K562 (cell line): ENCODE data around the gene SMIM3. TPM values are rescaled to one million over a fixed set of nuclear protein-coding genes. Genes with fewer than 3 reads are reported as not detected.
A peak's percentile ranks its signal among the peaks of the same experiment; 100 is the strongest.

ENCODE experiments used
- CBX5 ChIP-seq: IDR thresholded peaks from 2 replicates; pipeline ENCODE4 v1.6.1; 2014; ENCODE audit warnings: low read depth, borderline replicate concordance
- CC2D1A ChIP-seq: fragments of 450-650 bp; IDR thresholded peaks from 2 replicates; pipeline ENCODE4 v1.6.1; 2017; ENCODE audit warnings: mild to moderate bottlenecking
- CREB1 ChIP-seq, 2 experiments: sonication (generic) in 1 of 2; formaldehyde crosslinking in 1 of 2; IDR thresholded peaks; 2 replicates each; pipeline versions ENCODE4 v1.6.1 to v1.8.0; 2012 to 2022; ENCODE audit warnings: inconsistent platforms in 1 of 2, mild to moderate bottlenecking in 1 of 2, missing genetic modification reagents in 1 of 2, moderate library complexity in 1 of 2
- CTCF ChIP-seq, 3 experiments: IDR thresholded peaks in 2 of 3; conservative IDR thresholded peaks in 1 of 3; 2 replicates each; pipeline ENCODE4 v1.5.1; 2011 to 2012; ENCODE audit warnings: low read length in 3 of 3, mild to moderate bottlenecking in 3 of 3, control low read depth in 2 of 3, improper control_type of control experiment in 1 of 3, inconsistent platforms in 1 of 3, low read depth in 1 of 3, mixed read lengths in 1 of 3, moderate library complexity in 1 of 3; ENCODE audit not compliant: insufficient read depth in 2 of 3
- DPF2 ChIP-seq: fragments of 450-650 bp; IDR thresholded peaks from 2 replicates; pipeline ENCODE4 v1.6.1; 2016
- EGR1 ChIP-seq: fragments of 450-650 bp; conservative IDR thresholded peaks from 2 replicates; pipeline ENCODE4 v1.6.1; 2017; ENCODE audit warnings: mild to moderate bottlenecking
- GTF2A2 ChIP-seq: IDR thresholded peaks from 2 replicates; pipeline ENCODE4 v1.6.1; 2016; ENCODE audit warnings: mild to moderate bottlenecking, missing genetic modification characterization, missing compliant biosample characterization
- HDAC2 ChIP-seq: fragments of 450-650 bp; IDR thresholded peaks from 2 replicates; pipeline ENCODE4 v1.6.1; 2016; ENCODE audit warnings: mild to moderate bottlenecking
- IRF9 ChIP-seq: fragments of 450-650 bp; IDR thresholded peaks from 2 replicates; pipeline ENCODE4 v1.6.1; 2016; ENCODE audit warnings: missing biosample characterization, missing genetic modification characterization
- MCM5 ChIP-seq: fragments of 450-650 bp; IDR thresholded peaks from 2 replicates; pipeline ENCODE4 v1.6.1; 2016; ENCODE audit warnings: low read depth
- PATZ1 ChIP-seq: fragments of 250-450 bp; sonication (Bioruptor Pico); IDR thresholded peaks from 2 replicates; pipeline ENCODE4 v1.5.0; 2020; ENCODE audit warnings: mild to moderate bottlenecking, borderline replicate concordance
- RB1 ChIP-seq: fragments of 450-650 bp; IDR thresholded peaks from 2 replicates; pipeline ENCODE4 v1.6.1; 2017; ENCODE audit warnings: low read depth, mild to moderate bottlenecking
- RFX5 ChIP-seq: IDR thresholded peaks from 2 replicates; pipeline ENCODE4 v1.6.1; 2011; ENCODE audit warnings: low read depth, mild to moderate bottlenecking, improper control_type of control experiment, low read length
- SMARCA4 ChIP-seq: fragments of 450-650 bp; IDR thresholded peaks from 2 replicates; pipeline ENCODE4 v1.6.1; 2016
- SMARCB1 ChIP-seq: IDR thresholded peaks from 2 replicates; pipeline ENCODE4 v1.6.1; 2011; ENCODE audit warnings: improper control_type of control experiment, low read depth; ENCODE audit not compliant: insufficient read length
- THAP12 ChIP-seq: fragments of 250-450 bp; sonication (Bioruptor Pico); IDR thresholded peaks from 2 replicates; pipeline ENCODE4 v1.9.0; 2021; ENCODE audit warnings: mild to moderate bottlenecking, inconsistent platforms
- ZFP1 ChIP-seq: fragments of 450-650 bp; formaldehyde crosslinking; IDR thresholded peaks from 2 replicates; pipeline ENCODE4 v1.4.0; 2020; ENCODE audit warnings: mild to moderate bottlenecking, mixed read lengths
- ZKSCAN3 ChIP-seq: fragments of 250-450 bp; sonication (Bioruptor Pico); IDR thresholded peaks from 2 replicates; pipeline ENCODE4 v1.4.0; 2020
- ZKSCAN8 ChIP-seq: fragments of 200-800 bp; sonication (Bioruptor generic); IDR thresholded peaks from 2 replicates; pipeline ENCODE4 v1.6.1; 2016; ENCODE audit warnings: missing genetic modification characterization, missing compliant biosample characterization
- ZNF311 ChIP-seq: fragments of 250-450 bp; sonication (Bioruptor Pico); IDR thresholded peaks from 2 replicates; pipeline ENCODE4 v1.4.0; 2020; ENCODE audit warnings: mild to moderate bottlenecking, moderate library complexity
- polyA plus RNA-seq, 8 experiments: library from polyadenylated mRNA; depleted of rRNA in 4 of 8; stranded (reverse) in 5 of 8; unstranded in 3 of 8; fragments of >200 nt; fragmentation: Nextera tagmentation in 2 of 8; fragmentation: Illumina TruSeq in 1 of 8; extraction: Ambion mirVana in 2 of 8; extraction: Trizol in 1 of 8; gene quantifications; 2 replicates each; pipeline versions ENCODE4 v1.2.1 to v1.2.3, GENCODE V29; 2011 to 2014; ENCODE audit warnings: inconsistent platforms in 1 of 8, missing spikeins in 1 of 8
- total RNA-seq, 7 experiments: library from RNA; depleted of rRNA in 6 of 7; stranded (reverse); fragments of >200 nt in 6 of 7; fragmentation: Illumina TruSeq in 2 of 7; extraction: Trizol in 2 of 7; gene quantifications; 2 replicates each; pipeline versions ENCODE4 v1.2.1 to v1.2.3, GENCODE V29; 2011 to 2021; ENCODE audit warnings: low replicate concordance in 1 of 7

The SMIM3 gene
- total and polyA plus RNA-seq, 9 of the 15 experiments (the other 6 are each of a cell fraction or from before 2014, with no cell fraction given): 4.1 to 27.7 (median 13.6) TPM

GRCh38 chr5:150778517-150779396 lies at the start of gene SMIM3 (continued):
- TF ChIP-seq SMARCB1: no peak
- TF ChIP-seq GTF2A2 (tag): no peak
- TF ChIP-seq DPF2: no peak
- TF ChIP-seq MCM5: no peak
- peak; percentile 71 to 81 (median 80) for TF ChIP-seq CTCF (IDR thresholded peaks at IDR 0.05 in 2 of 3, conservative IDR thresholded peaks at IDR 0.05 in 1 of 3; ENCODE audit: insufficient read depth in 2 of 3, low read depth in 1 of 3, low read length in 3 of 3)
- TF ChIP-seq PATZ1 (CRISPR knock-in tag): no peak
- no peak for TF ChIP-seq ZNF311 (CRISPR knock-in tag)
- TF ChIP-seq CBX5: no peak
- TF ChIP-seq CC2D1A: peak; percentile 63; the same call in 1 of the 2 replicates
- no peak for TF ChIP-seq THAP12 (CRISPR knock-in tag)
- no peak for TF ChIP-seq ZFP1
- no peak for TF ChIP-seq ZKSCAN3 (CRISPR knock-in tag)
- TF ChIP-seq RB1: peak; percentile 71; the same call in 1 of the 2 replicates
- TF ChIP-seq IRF9: no peak
- no peak for TF ChIP-seq CREB1 (IDR thresholded peaks at IDR 0.05)
- no peak for TF ChIP-seq CREB1 (CRISPR knock-in tag; IDR thresholded peaks at IDR 0.05)
- TF ChIP-seq HDAC2: no peak
- TF ChIP-seq RFX5: no peak
- no peak for TF ChIP-seq ZKSCAN8
- TF ChIP-seq EGR1: peak; percentile 75
- TF ChIP-seq SMARCA4: no peak
